HepG2 (cell line): ENCODE results near the gene TRERF1. TPM values are rescaled to one million over a fixed set of nuclear protein-coding genes. Genes with fewer than 3 reads are reported as not detected.

Experiments used
- ATAC-seq: fragments of 200-7000 bp; cut with Tn5 transposase; 3 replicates; pipeline ENCODE4 v1.9.1; 2020; ENCODE audit warnings: mild to moderate bottlenecking, moderate library complexity
- BruUV-seq: library from RNA; stranded (reverse); fragments of 400-500 nt; replicated peaks from 2 replicates; lab custom pipeline; 2021; lab: Mats Ljungman, UMichigan
- CTCF ChIA-PET: fragments of 300-600 bp; formaldehyde crosslinking; extraction: SDS; loops from one replicate; lab custom pipeline; 2021; ENCODE audit warnings: low total read pairs, inconsistent platforms, low intra/inter-chr PET ratio; lab: Yijun Ruan, JAX
- POLR2A ChIA-PET: fragments of 350-600 bp; sonication (Branson Sonifier 250); formaldehyde crosslinking; loops from one replicate; lab custom pipeline; 2020; ENCODE audit warnings: antibody characterized with exemption, inconsistent platforms; lab: Yijun Ruan, JAX
- DNase-seq: peaks from one replicate; pipeline ENCODE4 v3.0.0-alpha.2; 2015; ENCODE audit warnings: low spot score
- FAIRE-seq: peaks from 3 replicates; lab custom pipeline; 2011; peaks lifted over from hg19 to GRCh38; lab: Jason Lieb, UNC
- H2AFZ ChIP-seq: one replicate; pipeline ENCODE4 v1.6.1; 2011; ENCODE audit warnings: low read length, inconsistent platforms
- H3K27ac ChIP-seq: fragments of 300-600 bp; 3 replicates; pipeline ENCODE4 v1.8.0; 2011; ENCODE audit warnings: mixed run types, mild to moderate bottlenecking, mixed read lengths, low read length, inconsistent platforms; ENCODE audit not compliant: insufficient read depth; ENCODE audit errors: extremely low read length
- H3K27me3 ChIP-seq, 2 experiments: fragments of 200-600 bp in 1 of 2; 2 replicates in 1 of 2; 3 replicates in 1 of 2; pipeline versions ENCODE4 v1.6.0 to v1.8.0; 2011; ENCODE audit warnings: low read length in 2 of 2, mild to moderate bottlenecking in 2 of 2, moderate library complexity in 2 of 2, inconsistent platforms in 1 of 2; ENCODE audit not compliant: insufficient read depth in 2 of 2, control insufficient read depth in 1 of 2
- H3K36me3 ChIP-seq, 2 experiments: fragments of 200-600 bp in 1 of 2; replicated peaks in 1 of 2; 2 replicates in 1 of 2; 3 replicates in 1 of 2; pipeline versions ENCODE4 v1.5.1 to v1.8.0; 2011; ENCODE audit warnings: low read length in 2 of 2, inconsistent platforms in 1 of 2; ENCODE audit not compliant: insufficient read depth in 2 of 2, control insufficient read depth in 1 of 2
- H3K4me1 ChIP-seq: 2 replicates; pipeline ENCODE4 v1.5.1; 2012; ENCODE audit warnings: low read length, inconsistent platforms; ENCODE audit not compliant: insufficient read depth
- H3K4me2 ChIP-seq: 2 replicates; pipeline ENCODE4 v1.6.0; 2011; ENCODE audit warnings: low read depth, low read length, inconsistent platforms
- H3K4me3 ChIP-seq, 3 experiments: fragments of 200-600 bp in 1 of 3; sonication (generic), shearing (Covaris generic) in 1 of 3; replicated peaks in 1 of 3; 2 replicates each; pipeline ENCODE4 v1.5.1; 2011 to 2016; ENCODE audit warnings: low read length in 3 of 3, inconsistent platforms in 2 of 3, low read depth in 2 of 3, mild to moderate bottlenecking in 2 of 3, control low read depth in 1 of 3, mixed read lengths in 1 of 3; ENCODE audit not compliant: insufficient read depth in 1 of 3
- H3K79me2 ChIP-seq: one replicate; pipeline ENCODE4 v1.6.1; 2011; ENCODE audit warnings: low read length, inconsistent platforms; ENCODE audit not compliant: insufficient read depth
- H3K9ac ChIP-seq: 2 replicates; pipeline ENCODE4 v1.6.0; 2011; ENCODE audit warnings: mild to moderate bottlenecking, low read depth, low read length, inconsistent platforms; ENCODE audit not compliant: insufficient read depth
- H3K9me3 ChIP-seq: 2 replicates; pipeline ENCODE4 v1.5.1; 2012; ENCODE audit warnings: mild to moderate bottlenecking, low read length
- H4K20me1 ChIP-seq: 2 replicates; pipeline ENCODE4 v1.6.0; 2011; ENCODE audit warnings: inconsistent platforms, mild to moderate bottlenecking, low read length, moderate library complexity; ENCODE audit not compliant: insufficient read depth
- SMYD3 ChIP-seq: sonication (generic); formaldehyde crosslinking; IDR thresholded peaks from 2 replicates; pipeline ENCODE4 v1.8.1; 2023; ENCODE audit warnings: mild to moderate bottlenecking, missing genetic modification reagents
- ZNF281 ChIP-seq: sonication (generic); formaldehyde crosslinking; IDR thresholded peaks from 2 replicates; pipeline ENCODE4 v1.4.0; 2020; ENCODE audit warnings: missing genetic modification reagents, borderline replicate concordance
- ZNF629 ChIP-seq: sonication (generic); formaldehyde crosslinking; conservative IDR thresholded peaks from 2 replicates; pipeline ENCODE4 v1.5.0; 2020; ENCODE audit warnings: missing genetic modification reagents
- WGBS: methylation state at CpG from one replicate; pipeline ENCODE4 v1.1.6; 2017; ENCODE audit warnings: low lambda C conversion rate; 5-methylcytosine and 5-hydroxymethylcytosine counted together
- in situ Hi-C: cut with HindIII; loops from 2 replicates; pipeline ENCODE4 v1.10.0; 2017; ENCODE audit warnings: low pct_unique_long_range_greater_than_20kb; ENCODE audit not compliant: extremely low pct_ligation_motif_present
- intact Hi-C: fragments of 100-400 bp; cut with micrococcal nuclease; formaldehyde crosslinking; loops from one replicate; pipeline ENCODE4 v1.10.0; 2022; ENCODE audit not compliant: unreplicated experiment
- polyA plus RNA-seq, 8 experiments: library from polyadenylated mRNA; depleted of rRNA in 3 of 8; stranded (reverse) in 7 of 8; unstranded in 1 of 8; fragments of >200 nt; fragmentation: Illumina TruSeq in 4 of 8; extraction: Trizol in 4 of 8; gene quantifications; 2 replicates each; pipeline versions ENCODE4 v1.2.1 to v1.2.3, GENCODE V29; 2011 to 2016; ENCODE audit warnings: low read depth in 4 of 8, missing spikeins in 1 of 8, mixed read lengths in 1 of 8; ENCODE audit not compliant: insufficient read depth in 1 of 8
- total RNA-seq, 5 experiments: library from RNA; depleted of rRNA; stranded (reverse); fragments of >200 nt; fragmentation: Illumina TruSeq; extraction: Trizol; gene quantifications; 2 replicates each; pipeline ENCODE4 v1.2.3, GENCODE V29; 2016; ENCODE audit warnings: low read depth in 1 of 5

TRERF1 gene
- total and polyA plus RNA-seq, 2 of the 13 experiments (the other 11 are each of a cell fraction or from before 2014, with no cell fraction given) = 0.02 TPM; not detected in 1

- TF ChIP-seq ZNF281 (CRISPR knock-in tag) = no peak
Observed at GRCh38 chr6:42383421-42384205, 68.1 kb downstream of the TRERF1 start (continued).

- Histone ChIP-seq H3K4me3 (no peak overlapping the region), H4K20me1 (no peaks in the 10 kb centered on the region), H3K4me1 (no peaks in the 10 kb centered on the region)
- ChIA-PET POLR2A (no interaction called here), CTCF (no interaction called here)
- intact Hi-C loops = no loop called here
- 10% methylated on average over 3 of the region's 3 CpGs for WGBS
- in situ Hi-C loops = no loop called here
- FAIRE-seq (no peak), DNase-seq (no peak)
- TF ChIP-seq SMYD3 (CRISPR knock-in tag) (no peak), ZNF629 (CRISPR knock-in tag) (peak; percentile 52; the same call in 1 of the 2 replicates)
- TF ChIP-seq, all 625 proteins: peak for 1
- no peak overlapping the region for H3K9ac ChIP-seq
- H2AFZ ChIP-seq = no peak overlapping the region
- H3K27ac ChIP-seq = no peak overlapping the region
- H3K27me3 ChIP-seq = peaks cover 2 to 30% of the 10 kb centered on the region in 2 experiments; a peak in 4 of 5 replicates
- no TSS peak for BruUV-seq
- no peak for ATAC-seq
- no peaks in the 10 kb centered on the region for H3K79me2 ChIP-seq
- H3K9me3 ChIP-seq = no peaks in the 10 kb centered on the region
- H3K36me3 ChIP-seq = no peaks in the 10 kb centered on the region
- H3K4me2 ChIP-seq = no peak overlapping the region
Observed at GRCh38 chr6:42381850-42382249, 69.9 kb downstream of the TRERF1 start.
